CD8-positive, alpha-beta memory T cell (primary cell): ENCODE results near the gene SETD4. TPM values are rescaled to one million over a fixed set of nuclear protein-coding genes. Genes with fewer than 3 reads are reported as not detected.

Source experiments
- CTCF ChIA-PET: fragments of 350-600 bp; sonication (Branson Sonifier 250); formaldehyde crosslinking; loops from one replicate; lab custom pipeline; 2021; ENCODE audit warnings: antibody characterized with exemption; lab: Charles Lee
- POLR2A ChIA-PET: fragments of 350-600 bp; sonication (Branson Sonifier 250); formaldehyde crosslinking; loops from one replicate; lab custom pipeline; 2021; ENCODE audit warnings: antibody characterized with exemption; lab: Charles Lee
- DNase-seq, 5 donors: peaks; one replicate each; pipeline versions ENCODE4 v3.0.0 to v3.0.0-alpha.2; 2020 to 2022; ENCODE audit warnings: mixed read lengths in 1 of 5
- H3K27ac ChIP-seq: one replicate; pipeline ENCODE4 v1.7.0; 2013; ENCODE audit warnings: low read depth, mild to moderate bottlenecking, low read length, moderate library complexity
- H3K27me3 ChIP-seq: 2 replicates; pipeline ENCODE4 v1.7.0; 2013; ENCODE audit warnings: low read length, mild to moderate bottlenecking; ENCODE audit not compliant: insufficient read depth, poor library complexity, severe bottlenecking
- H3K36me3 ChIP-seq: 2 replicates; pipeline ENCODE4 v1.7.0; 2013; ENCODE audit warnings: mild to moderate bottlenecking, low read length, moderate library complexity; ENCODE audit not compliant: insufficient read depth
- H3K4me1 ChIP-seq: 2 replicates; pipeline ENCODE4 v1.7.0; 2013; ENCODE audit warnings: mild to moderate bottlenecking, low read length, moderate library complexity; ENCODE audit not compliant: insufficient read depth
- H3K4me3 ChIP-seq: 2 replicates; pipeline ENCODE4 v1.7.0; 2013; ENCODE audit warnings: mild to moderate bottlenecking, low read length
- H3K9me3 ChIP-seq: 2 replicates; pipeline ENCODE4 v1.7.0; 2013; ENCODE audit warnings: mild to moderate bottlenecking, low read length
- H3K27ac Mint-ChIP-seq, 8 donors: one replicate each; pipeline ENCODE4 v1.8.0; 2020 to 2021; ENCODE audit warnings: mixed read lengths in 8 of 8, mild to moderate bottlenecking in 6 of 8, inconsistent platforms in 3 of 8, moderate library complexity in 3 of 8
- H3K27me3 Mint-ChIP-seq, 2 donors: one replicate each; pipeline ENCODE4 v1.8.0; 2020 to 2021; ENCODE audit warnings: mixed read lengths in 2 of 2, mild to moderate bottlenecking in 1 of 2, moderate library complexity in 1 of 2
- H3K36me3 Mint-ChIP-seq, 3 donors: one replicate each; pipeline ENCODE4 v1.8.0; 2020 to 2021; ENCODE audit warnings: mixed read lengths in 3 of 3, inconsistent platforms in 1 of 3, mild to moderate bottlenecking in 1 of 3
- H3K4me1 Mint-ChIP-seq, 3 donors: one replicate each; pipeline ENCODE4 v1.8.0; 2020 to 2021; ENCODE audit warnings: mixed read lengths in 3 of 3, inconsistent platforms in 1 of 3, mild to moderate bottlenecking in 1 of 3
- H3K4me3 Mint-ChIP-seq, 7 donors: one replicate each; pipeline ENCODE4 v1.8.0; 2020 to 2021; ENCODE audit warnings: mixed read lengths in 7 of 7, mild to moderate bottlenecking in 6 of 7, moderate library complexity in 4 of 7, inconsistent platforms in 2 of 7
- H3K9me3 Mint-ChIP-seq, 5 donors: one replicate each; pipeline ENCODE4 v1.8.0; 2020 to 2022; ENCODE audit warnings: mixed read lengths in 5 of 5, mild to moderate bottlenecking in 3 of 5, moderate library complexity in 2 of 5, inconsistent platforms in 1 of 5
- polyA plus RNA-seq: library from polyadenylated mRNA; unstranded; fragments of 300-500 nt; fragmentation: Illumina TruSeq; gene quantifications from one replicate; pipeline ENCODE4 v1.2.3, GENCODE V29; 2021
- total RNA-seq, 2 experiments: library from RNA; stranded (reverse); gene quantifications; one replicate each; pipeline ENCODE4 v1.2.3, GENCODE V29; 2021

Gene SETD4
- total and polyA plus RNA-seq, 3 experiments from 2014 or later: 8.0 to 20.5 (median 20.2) TPM

GRCh38 chr21:36053715-36054062 lies 6.6 kb downstream of the SETD4 start:
- no peaks in the 10 kb centered on the region for H3K27me3 ChIP-seq
- DNase-seq: no peak
- no peak overlapping the region for H3K4me3 ChIP-seq
- no peaks in the 10 kb centered on the region for H3K9me3 ChIP-seq
- ChIA-PET CTCF (interaction anchor here (0.7 to 1.1 kb wide), 3 partner anchors 16 to 72 kb away, joined by 3 to 4 read pairs (median 3); partner anchors contain the start of gene CBR1), POLR2A (no interaction called here)
- peaks cover 6% of the 10 kb centered on the region for H3K4me1 ChIP-seq
- H3K9me3 Mint-ChIP-seq: no peaks in the 10 kb centered on the region
- H3K4me1 Mint-ChIP-seq: peaks cover 18 to 20% (median 19%) of the 10 kb centered on the region in 3 donors
- H3K27ac ChIP-seq: no peak overlapping the region
- peaks cover 16 to 84% (median 32%) of the 10 kb centered on the region in 3 donors for H3K36me3 Mint-ChIP-seq
- H3K36me3 ChIP-seq: peaks cover 38% of the 10 kb centered on the region
- peak overlapping the region in 2 of 8 donors; percentile 36 to 66 for H3K27ac Mint-ChIP-seq
- no peak overlapping the region for H3K4me3 Mint-ChIP-seq
- H3K27me3 Mint-ChIP-seq: no peaks in the 10 kb centered on the region

- H3K4me1 Mint-ChIP-seq: peaks cover 14 to 18% (median 15%) of the 10 kb centered on the region in 3 donors
- no peak overlapping the region for H3K4me3 Mint-ChIP-seq
- ChIA-PET CTCF (interaction anchor here (1.1 kb wide), 1 partner anchor 17 kb away, joined by 4 read pairs; the partner anchor contains the start of gene CBR1), POLR2A (no interaction called here)
- H3K27me3 Mint-ChIP-seq: no peaks in the 10 kb centered on the region
- H3K27ac ChIP-seq: no peak overlapping the region
- H3K9me3 ChIP-seq: no peaks in the 10 kb centered on the region
- H3K27ac Mint-ChIP-seq: no peak overlapping the region
- H3K27me3 ChIP-seq: no peaks in the 10 kb centered on the region
- no peak overlapping the region for H3K4me3 ChIP-seq
- peaks cover 40% of the 10 kb centered on the region for H3K36me3 ChIP-seq
- peaks cover 1% of the 10 kb centered on the region for H3K4me1 ChIP-seq
- no peak for DNase-seq
- H3K36me3 Mint-ChIP-seq: peaks cover 16 to 84% (median 35%) of the 10 kb centered on the region in 3 donors
- H3K9me3 Mint-ChIP-seq: no peaks in the 10 kb centered on the region
Measured at GRCh38 chr21:36052860-36053714, 7.2 kb downstream of the SETD4 start.

GRCh38 chr21:36048357-36048756 lies 12.0 kb downstream of the SETD4 start:
- H3K4me1 ChIP-seq: no peaks in the 10 kb centered on the region
- H3K4me1 Mint-ChIP-seq: peaks cover 0 to 9% (median 0%) of the 10 kb centered on the region in 3 donors
- no peak overlapping the region for H3K4me3 ChIP-seq
- DNase-seq: no peak
- H3K27ac Mint-ChIP-seq: peak overlapping the region in 1 of 8 donors; percentile 27
- H3K27ac ChIP-seq: no peak overlapping the region
- ChIA-PET CTCF (interaction anchor here (1.1 kb wide), 1 partner anchor 20 kb away, joined by 5 read pairs; no protein-coding TSS in a partner anchor), POLR2A (no interaction called here)
- H3K9me3 Mint-ChIP-seq: no peaks in the 10 kb centered on the region
- no peak overlapping the region for H3K4me3 Mint-ChIP-seq
- H3K27me3 Mint-ChIP-seq: no peaks in the 10 kb centered on the region
- H3K36me3 Mint-ChIP-seq: peaks cover 18 to 83% (median 41%) of the 10 kb centered on the region in 3 donors
- peaks cover 33% of the 10 kb centered on the region for H3K36me3 ChIP-seq
- H3K9me3 ChIP-seq: no peaks in the 10 kb centered on the region
- H3K27me3 ChIP-seq: no peaks in the 10 kb centered on the region

GRCh38 chr21:36047139-36047538 lies 13.2 kb downstream of the SETD4 start:
- DNase-seq: no peak
- peak overlapping the region in 1 of 8 donors; percentile 32 for H3K27ac Mint-ChIP-seq
- ChIA-PET CTCF (interaction anchor here (1.1 kb wide), 1 partner anchor 19 kb away, joined by 5 read pairs; no protein-coding TSS in a partner anchor), POLR2A (interaction anchor here (1.6 kb wide), 1 partner anchor 13 kb away, joined by 3 read pairs; the partner anchor contains the start of gene SETD4)
- H3K4me1 Mint-ChIP-seq: peaks cover 0 to 9% (median 0%) of the 10 kb centered on the region in 3 donors
- no peak overlapping the region for H3K4me3 Mint-ChIP-seq
- H3K9me3 ChIP-seq: no peaks in the 10 kb centered on the region
- no peaks in the 10 kb centered on the region for H3K27me3 ChIP-seq
- no peaks in the 10 kb centered on the region for H3K27me3 Mint-ChIP-seq
- peaks cover 20 to 80% (median 44%) of the 10 kb centered on the region in 3 donors for H3K36me3 Mint-ChIP-seq
- H3K36me3 ChIP-seq: peaks cover 35% of the 10 kb centered on the region
- no peaks in the 10 kb centered on the region for H3K4me1 ChIP-seq
- no peak overlapping the region for H3K27ac ChIP-seq
- H3K9me3 Mint-ChIP-seq: no peaks in the 10 kb centered on the region
- H3K4me3 ChIP-seq: no peak overlapping the region

GRCh38 chr21:36045993-36046392 lies 14.3 kb downstream of the SETD4 start:
- Histone ChIP-seq H3K27me3 (no peaks in the 10 kb centered on the region), H3K9me3 (no peaks in the 10 kb centered on the region), H3K4me1 (no peaks in the 10 kb centered on the region), H3K27ac (no peak overlapping the region), H3K4me3 (no peak overlapping the region), H3K36me3 (peaks cover 39% of the 10 kb centered on the region)
- CTCF ChIA-PET: no interaction called here
- H3K27me3 Mint-ChIP-seq: no peaks in the 10 kb centered on the region
- DNase-seq: no peak
- peaks cover 0 to 9% (median 0%) of the 10 kb centered on the region in 3 donors for H3K4me1 Mint-ChIP-seq
- peaks cover 16 to 84% (median 44%) of the 10 kb centered on the region in 3 donors for H3K36me3 Mint-ChIP-seq
- H3K27ac Mint-ChIP-seq: no peak overlapping the region
- POLR2A ChIA-PET: interaction anchor here (1.6 kb wide), 1 partner anchor 14 kb away, joined by 3 read pairs; the partner anchor contains the start of gene SETD4
- H3K9me3 Mint-ChIP-seq: no peaks in the 10 kb centered on the region
- H3K4me3 Mint-ChIP-seq: no peak overlapping the region

GRCh38 chr21:36044056-36044455 lies 16.3 kb downstream of the SETD4 start:
- DNase-seq: no peak
- peaks cover 4 to 82% (median 39%) of the 10 kb centered on the region in 3 donors for H3K36me3 Mint-ChIP-seq
- POLR2A ChIA-PET: no interaction called here
- CTCF ChIA-PET: no interaction called here
- H3K9me3 Mint-ChIP-seq: no peaks in the 10 kb centered on the region
- H3K4me1 Mint-ChIP-seq: no peaks in the 10 kb centered on the region
- H3K27ac Mint-ChIP-seq: no peak overlapping the region
- Histone ChIP-seq H3K27ac (no peak overlapping the region), H3K27me3 (no peaks in the 10 kb centered on the region), H3K9me3 (no peaks in the 10 kb centered on the region), H3K4me3 (no peak overlapping the region), H3K36me3 (peaks cover 36% of the 10 kb centered on the region), H3K4me1 (no peaks in the 10 kb centered on the region)
- no peaks in the 10 kb centered on the region for H3K27me3 Mint-ChIP-seq
- H3K4me3 Mint-ChIP-seq: no peak overlapping the region

GRCh38 chr21:36041910-36042309 lies 18.4 kb downstream of the SETD4 start:
- Histone ChIP-seq H3K27ac (no peak overlapping the region), H3K4me1 (no peaks in the 10 kb centered on the region), H3K36me3 (peaks cover 32% of the 10 kb centered on the region), H3K9me3 (no peaks in the 10 kb centered on the region), H3K4me3 (no peak overlapping the region), H3K27me3 (no peaks in the 10 kb centered on the region)
- CTCF ChIA-PET: interaction anchor here (1.5 kb wide), 1 partner anchor 15 kb away, joined by 5 read pairs; no protein-coding TSS in a partner anchor
- Mint-ChIP-seq H3K4me1 (no peaks in the 10 kb centered on the region), H3K4me3 (no peak overlapping the region), H3K36me3 (peaks cover 4 to 83% (median 39%) of the 10 kb centered on the region in 3 donors), H3K27ac (peak overlapping the region in 2 of 8 donors; percentile 68 to 86), H3K27me3 (no peaks in the 10 kb centered on the region), H3K9me3 (no peaks in the 10 kb centered on the region)
- no peak for DNase-seq
- POLR2A ChIA-PET: no interaction called here

- Histone ChIP-seq H3K27me3 (no peaks in the 10 kb centered on the region), H3K9me3 (no peaks in the 10 kb centered on the region), H3K4me3 (no peak overlapping the region), H3K4me1 (no peaks in the 10 kb centered on the region), H3K27ac (no peak overlapping the region), H3K36me3 (peaks cover 25% of the 10 kb centered on the region)
- ChIA-PET POLR2A (interaction anchor here (0.6 kb wide), 1 partner anchor 25 kb away, joined by 3 read pairs; no protein-coding TSS in a partner anchor), CTCF (interaction anchor here (1.4 kb wide), 2 partner anchors 11 to 15 kb away, joined by 3 read pairs; no protein-coding TSS in a partner anchor)
- Mint-ChIP-seq H3K36me3 (peaks cover 8 to 84% (median 41%) of the 10 kb centered on the region in 3 donors), H3K9me3 (no peaks in the 10 kb centered on the region), H3K27me3 (no peaks in the 10 kb centered on the region), H3K4me3 (no peak overlapping the region), H3K27ac (no peak overlapping the region), H3K4me1 (no peaks in the 10 kb centered on the region)
- no peak for DNase-seq
Measured at GRCh38 chr21:36040389-36040788, 19.9 kb downstream of the SETD4 start.
